ENCODE measurements around the gene PPP1R3E.

DNA sequence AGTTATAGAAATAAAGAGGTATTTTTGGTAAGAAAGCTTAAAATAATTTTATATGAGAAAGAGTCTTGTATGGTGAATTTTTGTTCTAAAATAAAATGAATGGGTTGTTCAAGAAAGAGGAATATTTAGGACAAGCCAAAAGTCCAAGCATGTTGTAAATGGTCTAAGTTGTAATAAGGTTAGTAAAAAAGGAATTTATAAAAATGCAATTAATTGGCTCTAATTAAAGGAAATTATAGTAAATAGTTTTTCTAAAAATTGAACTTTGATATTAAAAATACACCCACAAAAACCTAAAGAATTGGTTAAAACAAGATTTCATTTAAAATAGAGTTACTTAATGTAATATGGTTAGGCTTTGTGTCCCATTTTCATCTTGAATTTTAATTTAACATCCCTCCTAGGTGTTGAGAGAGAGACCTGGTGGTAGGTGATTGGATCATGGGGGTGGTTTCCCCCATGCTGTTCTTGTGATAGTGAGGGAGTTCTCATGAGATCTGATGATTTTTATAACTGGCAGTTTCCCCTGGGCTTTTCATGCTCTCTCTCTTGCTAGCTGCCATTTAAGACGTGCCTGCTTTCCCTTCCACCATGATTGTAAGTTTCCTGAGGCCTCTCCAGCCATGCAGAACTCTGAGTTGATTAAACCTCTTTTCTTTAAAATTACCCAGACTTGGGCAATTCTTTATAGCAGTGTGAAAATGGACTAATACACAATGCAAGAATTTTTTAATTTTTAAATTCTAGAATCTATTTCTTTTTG lies 37.0 kb upstream of the PPP1R3E start:
- TF ChIP-seq, protein P1, sequence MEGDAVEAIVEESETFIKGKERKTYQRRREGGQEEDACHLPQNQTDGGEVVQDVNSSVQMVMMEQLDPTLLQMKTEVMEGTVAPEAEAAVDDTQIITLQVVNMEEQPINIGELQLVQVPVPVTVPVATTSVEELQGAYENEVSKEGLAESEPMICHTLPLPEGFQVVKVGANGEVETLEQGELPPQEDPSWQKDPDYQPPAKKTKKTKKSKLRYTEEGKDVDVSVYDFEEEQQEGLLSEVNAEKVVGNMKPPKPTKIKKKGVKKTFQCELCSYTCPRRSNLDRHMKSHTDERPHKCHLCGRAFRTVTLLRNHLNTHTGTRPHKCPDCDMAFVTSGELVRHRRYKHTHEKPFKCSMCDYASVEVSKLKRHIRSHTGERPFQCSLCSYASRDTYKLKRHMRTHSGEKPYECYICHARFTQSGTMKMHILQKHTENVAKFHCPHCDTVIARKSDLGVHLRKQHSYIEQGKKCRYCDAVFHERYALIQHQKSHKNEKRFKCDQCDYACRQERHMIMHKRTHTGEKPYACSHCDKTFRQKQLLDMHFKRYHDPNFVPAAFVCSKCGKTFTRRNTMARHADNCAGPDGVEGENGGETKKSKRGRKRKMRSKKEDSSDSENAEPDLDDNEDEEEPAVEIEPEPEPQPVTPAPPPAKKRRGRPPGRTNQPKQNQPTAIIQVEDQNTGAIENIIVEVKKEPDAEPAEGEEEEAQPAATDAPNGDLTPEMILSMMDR (IDR thresholded peaks at IDR 0.05) = no peak
- TF ChIP-seq POLR2AphosphoS5 (IDR thresholded peaks at IDR 0.05) (no peak), POLR2A (IDR thresholded peaks at IDR 0.05) (no peak), EP300 (IDR thresholded peaks at IDR 0.05) (no peak)

Measured in upper lobe of left lung (tissue), 4 donors.